Activated CD4-positive, alpha-beta T cell treated with anti-CD3 and anti-CD28 coated beads for 48 hours (primary cell): ENCODE measurements around the gene PPOX.

Experiments
- DNase-seq: peaks from one replicate; pipeline ENCODE4 v3.0.0-alpha.2; 2020

PPOX gene

DNA sequence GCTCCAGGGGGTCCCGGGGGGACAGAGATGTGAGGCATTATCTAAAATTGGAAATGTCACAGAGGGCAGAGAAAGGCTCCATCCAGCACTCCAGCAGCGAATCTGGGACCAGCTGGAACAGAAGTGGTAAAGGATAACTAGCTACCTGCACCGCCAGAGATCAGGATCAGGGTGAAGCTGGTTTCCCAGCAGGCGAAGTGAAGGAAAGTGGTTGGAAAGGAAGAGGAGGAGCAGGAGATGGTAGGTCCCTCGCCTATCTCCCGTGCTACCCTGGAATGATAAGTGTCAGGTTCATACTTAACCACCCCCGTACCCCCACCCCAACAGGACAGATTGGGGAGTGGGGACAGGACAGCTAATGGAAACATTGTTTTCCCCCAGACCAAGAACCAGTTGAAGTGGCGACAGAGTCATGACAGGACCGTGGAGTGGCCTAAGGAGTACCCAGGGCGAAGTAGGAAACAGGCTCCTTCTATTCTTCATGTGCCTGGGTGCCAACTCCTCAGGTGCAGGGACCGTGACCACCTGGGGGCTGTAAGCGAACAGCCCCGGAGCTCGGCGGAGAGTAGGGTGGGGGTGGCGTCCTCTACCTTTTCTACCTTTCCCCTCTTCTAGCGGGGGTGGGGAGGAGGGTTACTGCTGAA lies 10.4 kb downstream of the PPOX start:
- no peak for DNase-seq

DNA sequence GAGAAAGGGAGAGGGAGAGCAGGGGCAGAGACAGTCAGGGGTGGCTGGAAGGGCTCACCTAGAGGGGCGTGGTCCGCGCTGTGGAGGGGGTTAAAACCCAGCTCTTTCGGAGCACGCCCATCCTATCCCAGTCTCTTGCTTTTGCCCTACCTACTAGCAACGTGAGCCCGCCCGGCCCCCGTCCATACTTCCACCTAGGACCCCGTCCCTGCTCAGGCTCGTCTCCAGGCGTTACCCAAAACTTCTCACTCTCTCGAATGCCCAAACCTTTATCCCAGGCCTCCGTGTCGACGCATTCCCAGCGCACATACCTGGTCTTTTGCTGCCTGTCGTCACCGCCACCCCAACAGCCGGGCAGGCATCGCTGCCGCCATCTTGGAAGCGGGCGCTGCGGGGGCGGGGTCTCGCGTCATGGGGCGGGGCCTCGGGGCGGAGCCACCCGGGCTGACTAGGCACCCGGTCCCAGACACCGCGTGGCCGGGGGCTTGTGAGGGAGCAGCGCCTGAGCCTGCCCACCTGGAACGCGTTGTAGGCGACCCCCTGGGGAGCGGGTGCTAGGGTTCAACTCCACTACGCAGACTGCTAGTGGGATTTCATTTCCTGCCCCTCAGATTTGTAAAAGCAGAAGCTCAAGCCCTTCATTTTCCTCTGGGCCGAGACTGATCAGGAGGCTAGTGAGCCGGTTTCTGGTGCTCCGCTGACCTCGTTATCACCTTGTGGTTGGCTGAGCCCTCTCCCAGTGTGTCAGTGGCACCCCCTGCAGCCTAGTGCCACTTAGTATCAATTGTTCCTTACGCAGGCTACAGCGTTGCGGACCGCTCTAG lies 11.1 kb downstream of the PPOX start, which contains the start of gene B4GALT3:
Gene B4GALT3 (minus strand): TSS at position 396 of the 824 bp plus-strand sequence. CDS start 1,447 bp downstream, outside the sequence.
- peak; percentile 97 for DNase-seq

DNA sequence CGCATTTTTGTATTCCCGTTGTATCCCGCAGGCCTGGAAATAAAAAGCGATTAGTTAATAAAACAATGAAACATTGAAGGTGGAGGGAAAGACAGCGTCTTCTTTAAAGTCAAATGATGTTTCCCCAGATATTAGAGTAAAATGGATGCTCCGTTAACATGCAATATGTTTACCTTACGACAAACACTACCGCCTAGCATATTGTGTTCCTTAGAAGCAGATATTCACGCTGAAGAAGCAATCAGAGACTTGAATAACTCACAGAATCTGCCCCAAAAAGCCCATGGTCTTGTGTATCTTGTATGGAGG lies 11.7 kb downstream of the PPOX start:
- no peak for DNase-seq

DNA sequence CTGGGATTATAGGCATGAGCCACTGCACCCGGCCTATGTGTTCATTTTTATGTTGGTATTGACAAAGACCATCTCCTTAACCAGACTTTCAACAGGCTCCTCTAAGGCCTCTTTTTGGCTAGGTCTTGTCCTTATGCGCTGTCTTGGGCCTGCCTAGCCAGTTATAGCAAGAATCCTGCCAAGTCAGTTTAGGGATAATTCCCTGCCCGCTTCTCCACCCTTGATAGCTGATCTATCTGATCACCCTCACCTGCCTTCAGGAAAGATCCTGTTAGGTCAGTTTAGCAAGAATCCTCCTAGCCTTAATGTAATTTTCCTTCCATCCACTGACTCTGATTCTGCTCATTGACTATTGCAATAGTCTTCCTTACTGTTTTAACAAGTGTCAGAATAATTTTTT lies 13.5 kb downstream of the PPOX start:
- no peak for DNase-seq

DNA sequence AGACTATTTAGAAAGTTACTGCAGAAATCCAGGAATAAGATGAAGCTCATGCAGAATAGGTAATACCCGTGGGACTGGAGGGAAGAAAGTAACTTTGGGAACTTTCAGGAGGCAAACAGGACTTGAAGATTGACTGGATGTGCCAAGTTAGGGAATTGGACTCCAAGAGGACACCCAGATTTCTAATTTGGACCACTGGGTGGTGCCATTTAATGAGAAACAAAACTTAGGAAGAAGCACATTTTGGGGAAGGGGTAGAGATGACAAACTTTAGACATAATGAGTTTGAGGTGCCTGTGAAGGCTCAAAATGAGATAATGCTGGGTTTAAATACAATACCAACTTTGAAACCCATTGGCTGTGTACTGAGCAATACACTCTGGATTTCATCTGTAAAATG lies 14.4 kb downstream of the PPOX start:
- no peak for DNase-seq

DNA sequence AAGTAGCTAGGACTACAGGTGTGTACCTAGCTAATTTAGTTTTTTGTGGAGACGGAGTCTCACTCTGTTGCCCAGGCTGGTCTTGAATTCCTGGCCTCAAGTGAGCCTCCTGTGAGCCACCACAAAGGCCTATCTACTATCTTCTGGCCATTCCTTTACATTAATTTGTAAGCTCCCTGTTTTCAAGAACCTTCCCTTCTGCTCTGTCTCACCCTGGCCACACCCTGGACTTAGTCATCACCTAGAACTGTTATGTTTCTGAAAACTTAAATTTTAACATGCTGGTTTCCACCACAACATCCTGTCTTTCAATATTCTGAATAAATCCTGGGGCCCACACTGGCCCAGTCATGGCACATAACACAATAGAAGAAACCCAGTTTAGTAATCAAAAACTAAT lies 16.0 kb downstream of the PPOX start:
- peak; percentile 77 for DNase-seq

DNA sequence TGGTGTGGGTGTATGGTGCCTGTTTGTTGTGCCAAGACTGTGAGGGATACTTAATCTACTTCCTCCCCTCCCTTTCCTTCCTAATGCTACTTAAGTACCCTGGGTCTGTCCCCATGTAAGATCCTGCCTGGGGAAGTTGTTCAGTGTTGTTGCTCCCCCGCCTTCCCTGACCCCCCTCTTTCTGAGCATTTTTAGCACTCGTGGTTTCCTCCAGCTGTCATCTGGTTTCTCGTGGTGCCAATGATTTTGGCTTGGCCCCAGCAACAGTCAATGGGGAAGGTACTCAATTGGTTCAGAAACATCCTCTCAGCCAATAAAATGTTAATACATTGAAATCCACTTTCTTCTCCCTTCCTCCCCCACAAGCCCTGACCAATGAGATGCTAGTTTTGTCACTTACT lies 19.1 kb downstream of the PPOX start:
- DNase-seq = peak; percentile 80

DNA sequence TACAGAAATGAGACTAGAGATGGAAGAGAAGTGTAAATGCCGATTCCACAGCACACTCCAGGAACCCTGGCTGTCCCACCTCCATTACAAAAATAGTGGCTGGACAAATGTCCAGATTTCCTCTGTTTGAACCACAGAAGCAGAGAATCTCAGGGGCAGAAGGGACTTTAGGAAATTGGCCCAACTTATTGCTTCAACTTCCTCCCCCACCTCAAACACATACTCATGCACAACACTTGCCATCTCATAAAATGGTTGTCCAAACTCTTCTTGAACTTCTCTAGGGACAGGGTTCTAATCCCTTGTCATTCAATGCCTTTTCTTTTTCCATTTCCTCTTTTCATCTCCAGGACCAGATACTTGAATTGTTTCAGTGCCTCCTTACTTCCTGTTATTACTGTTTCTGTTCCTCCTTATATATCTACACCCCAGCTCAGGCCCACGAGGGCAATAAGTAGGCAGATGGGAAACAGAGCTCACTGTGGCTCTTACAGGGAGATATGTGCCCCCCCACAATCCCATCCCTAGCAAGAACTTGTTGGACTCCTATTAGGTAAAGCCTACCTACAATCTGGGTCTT lies 19.6 kb downstream of the PPOX start:
- DNase-seq = no peak

DNA sequence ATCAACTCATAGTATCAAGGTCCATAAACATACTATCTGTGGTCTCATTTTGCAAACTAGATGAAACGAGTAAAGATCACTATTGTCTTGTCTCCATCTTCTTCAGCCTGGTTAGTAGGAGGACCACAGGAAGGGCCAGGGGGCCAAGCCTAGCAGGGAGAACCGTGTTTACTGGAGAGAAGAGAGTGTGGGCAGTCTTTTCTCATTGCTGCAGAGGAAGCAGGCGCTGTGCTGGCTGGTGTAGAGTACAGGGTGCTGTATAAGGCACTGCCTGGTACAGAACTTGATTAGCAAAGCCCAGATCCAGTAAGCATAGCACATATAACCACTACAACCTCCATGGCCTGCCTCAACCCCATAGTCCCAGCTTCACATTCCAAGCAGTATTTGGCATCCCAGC lies 21.1 kb downstream of the PPOX start:
- no peak for DNase-seq

DNA sequence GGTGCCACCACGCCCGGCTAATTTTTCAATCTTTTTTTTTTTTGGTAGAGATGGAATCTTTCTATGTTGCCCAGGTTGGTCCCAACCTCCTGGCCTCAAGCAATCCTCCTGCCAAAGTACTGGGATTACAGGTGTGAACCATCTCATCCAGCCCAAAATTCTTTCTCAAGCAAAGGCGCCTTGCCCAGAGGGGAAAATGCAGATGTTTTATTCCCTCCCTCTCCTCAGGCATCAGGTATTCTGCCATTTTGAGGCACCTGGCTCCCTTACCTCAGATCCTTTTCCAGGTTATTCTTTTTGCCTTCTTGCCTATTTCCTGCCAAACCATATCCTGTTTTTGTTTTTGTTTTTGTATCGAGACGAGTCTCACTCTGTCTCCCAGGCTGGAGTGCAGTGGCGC lies 22.2 kb downstream of the PPOX start:
- DNase-seq = no peak

DNA sequence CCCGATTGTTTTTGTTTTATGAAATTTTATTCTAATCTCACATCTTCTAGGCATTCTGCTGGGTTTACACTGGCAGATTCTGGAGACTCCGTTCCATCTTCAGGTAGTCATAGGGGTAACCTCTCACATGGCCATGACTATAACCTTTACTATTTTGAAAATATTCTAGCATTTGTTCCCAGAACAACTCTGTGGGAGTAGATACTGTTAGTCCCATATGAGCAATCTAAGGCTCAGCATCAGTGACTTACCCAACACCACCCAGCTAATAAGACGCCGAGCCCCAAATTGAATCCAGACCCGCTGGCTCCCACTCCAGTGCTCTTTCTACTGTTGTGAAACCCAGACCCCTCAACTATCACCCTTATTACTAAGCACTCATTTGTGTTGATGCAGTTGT lies 22.8 kb downstream of the PPOX start:
- no peak for DNase-seq

DNA sequence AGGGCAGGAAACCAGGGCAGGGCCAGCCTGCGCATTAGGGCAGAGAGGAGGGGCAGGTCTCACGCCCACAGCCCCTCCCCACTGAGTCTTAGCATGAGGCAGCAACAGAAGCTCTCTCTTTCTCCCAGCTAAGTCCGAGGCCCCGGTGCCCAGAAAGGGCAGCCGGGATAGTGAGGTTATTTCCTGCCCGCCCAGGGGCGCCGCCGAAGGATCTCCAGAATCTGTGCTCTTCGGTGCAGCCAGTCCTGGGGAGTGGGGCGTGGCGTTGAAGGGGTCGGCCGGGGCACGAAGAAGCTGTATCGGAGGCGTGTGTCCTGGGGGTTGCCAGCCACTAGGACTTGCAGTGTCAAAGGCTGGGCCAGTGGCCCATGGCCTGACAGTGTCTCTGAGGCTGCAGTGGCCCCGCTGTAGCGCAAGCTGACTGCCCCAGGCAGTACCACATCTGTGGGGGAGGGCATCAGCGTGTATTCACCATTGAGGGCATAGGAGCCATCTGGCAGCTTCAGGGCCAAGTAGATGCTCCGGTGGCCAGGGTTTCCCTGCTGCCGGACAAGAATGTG lies 24.8 kb downstream of the PPOX start:
- no peak for DNase-seq

DNA sequence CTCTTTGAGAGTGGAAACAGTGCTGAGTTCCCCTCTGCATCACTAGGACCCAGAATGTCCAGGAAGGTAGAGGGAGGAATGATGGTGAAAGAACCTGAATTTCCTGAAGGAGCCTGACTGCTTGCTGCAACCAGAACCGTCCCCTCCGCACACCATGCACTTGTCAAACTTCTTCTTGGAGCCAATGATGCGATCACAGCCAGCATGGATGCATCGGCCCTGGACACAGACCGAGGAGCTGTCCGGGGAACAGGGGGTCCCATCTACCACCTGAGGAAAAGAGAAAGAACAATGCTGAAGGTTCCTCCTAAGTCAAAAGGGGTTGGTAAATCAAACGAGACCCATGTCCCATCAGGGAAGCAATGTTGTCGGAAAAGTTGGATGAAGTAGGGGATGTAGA lies 25.7 kb downstream of the PPOX start:
- DNase-seq = no peak

DNA sequence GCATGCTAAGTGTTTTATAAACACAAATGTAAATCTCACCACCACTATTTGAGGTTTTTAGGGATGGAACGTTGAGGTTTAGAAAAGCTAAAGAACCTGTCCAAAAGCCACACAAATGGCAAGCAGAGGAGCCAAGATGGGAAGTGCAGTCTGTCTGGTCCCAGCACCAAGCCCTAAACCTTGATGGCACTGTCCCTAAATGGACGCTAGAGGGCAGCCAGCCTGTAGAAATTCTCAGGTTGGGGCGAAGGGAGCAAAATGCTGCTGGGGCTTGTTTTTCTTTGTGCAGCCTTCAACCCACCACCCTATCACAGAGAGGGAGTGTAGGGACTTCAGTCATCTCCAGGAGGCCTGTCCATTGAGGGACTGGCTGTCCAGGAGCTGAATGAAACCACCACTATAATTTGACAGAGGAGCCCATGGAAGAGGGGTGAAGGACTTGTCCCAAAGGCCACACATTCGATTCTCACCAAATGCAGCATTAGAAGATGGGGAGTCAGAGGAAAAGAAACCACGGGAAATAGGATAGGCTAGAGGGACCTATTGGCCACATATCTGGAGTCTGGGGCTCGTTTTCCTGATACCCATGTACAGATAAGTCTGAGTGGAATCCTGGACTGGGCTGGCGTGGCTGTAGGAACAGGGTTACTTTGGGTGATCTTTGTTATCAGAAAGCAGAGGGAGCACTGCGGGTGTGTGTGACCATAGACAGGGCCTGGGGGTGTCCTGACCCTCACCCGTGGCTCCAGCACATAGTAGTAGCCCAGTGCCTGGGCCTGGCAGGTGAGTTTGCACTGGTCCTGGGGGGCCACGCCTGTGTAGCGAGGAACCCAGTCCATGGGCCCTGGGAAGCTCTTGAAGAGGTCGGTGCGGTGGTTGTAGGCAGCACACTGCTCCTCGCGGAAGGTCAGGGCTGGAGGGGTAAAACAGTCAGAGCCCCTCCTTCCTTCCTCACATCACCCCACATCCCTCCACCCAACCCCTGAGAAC lies 26.5 kb downstream of the PPOX start:
- peak; percentile 74 for DNase-seq

DNA sequence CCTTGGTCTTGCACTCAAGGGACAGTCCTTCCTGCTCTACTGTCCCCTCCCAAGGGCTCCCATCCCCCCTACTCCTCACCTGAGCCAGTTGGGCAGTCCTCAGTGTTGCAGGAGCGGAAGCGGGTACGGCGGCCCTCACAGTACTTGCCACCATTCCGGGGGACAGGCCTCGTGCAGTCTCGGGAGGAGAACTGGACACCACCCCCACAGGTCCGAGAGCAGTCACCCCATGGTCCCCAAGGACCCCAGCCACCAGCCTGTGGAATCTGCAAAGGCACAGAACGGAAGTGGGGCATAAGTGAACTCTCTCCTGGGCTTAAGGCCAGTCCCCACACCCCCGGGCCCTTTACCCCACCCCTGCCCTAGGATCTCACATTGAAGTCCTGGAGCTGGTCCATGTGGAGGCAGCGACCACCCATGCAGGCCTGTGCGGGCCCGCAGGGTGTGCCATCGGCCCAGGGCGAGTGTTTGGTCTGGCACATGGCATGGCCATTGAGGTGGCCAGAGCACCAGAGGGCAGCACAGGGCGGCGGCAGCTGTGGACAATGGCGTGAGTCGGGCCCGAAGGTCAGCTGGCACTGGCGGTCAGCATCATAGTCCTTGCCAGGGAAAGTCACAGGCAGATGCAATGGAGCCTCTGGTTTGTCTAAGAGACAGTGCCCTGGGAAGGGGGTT lies 27.5 kb downstream of the PPOX start:
- DNase-seq = no peak

DNA sequence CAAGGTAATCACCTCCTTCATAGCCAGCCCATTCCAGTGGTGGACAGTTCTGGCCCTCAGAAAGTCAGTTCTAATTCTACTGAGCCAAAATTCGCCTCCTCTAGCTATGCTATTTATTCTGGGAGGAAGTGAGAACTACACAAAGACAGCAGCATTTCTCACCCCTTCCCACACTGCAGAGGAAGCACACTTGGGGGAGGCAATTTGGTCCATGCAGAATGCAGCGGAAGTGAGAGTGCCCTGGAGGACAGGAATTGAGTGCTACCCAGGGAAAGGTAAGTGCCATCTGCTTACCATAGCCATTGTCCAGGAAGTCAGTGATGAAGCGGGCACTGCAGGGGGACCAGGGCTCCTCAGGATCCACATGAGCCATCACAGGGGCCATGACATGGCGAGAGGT lies 28.9 kb downstream of the PPOX start:
- no peak for DNase-seq

DNA sequence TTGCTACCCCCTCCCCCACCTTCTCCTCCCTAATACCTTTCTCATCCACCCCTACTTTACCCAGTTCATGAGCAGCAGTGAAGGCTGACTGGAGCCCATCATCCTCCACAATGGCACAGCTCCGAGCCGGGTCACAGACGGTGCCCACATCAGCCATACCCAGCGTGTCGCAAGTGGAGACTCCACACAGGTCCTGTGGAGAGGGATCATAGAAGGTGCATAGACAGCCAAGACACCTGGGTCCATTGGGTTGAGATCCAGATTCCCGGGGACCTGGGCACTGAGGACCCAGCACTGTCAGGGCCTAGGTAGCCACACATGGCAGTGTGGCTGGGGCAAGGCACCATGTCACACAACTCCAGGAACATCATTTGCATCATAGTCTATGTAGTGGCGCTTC lies 29.9 kb downstream of the PPOX start:
- no peak for DNase-seq

DNA sequence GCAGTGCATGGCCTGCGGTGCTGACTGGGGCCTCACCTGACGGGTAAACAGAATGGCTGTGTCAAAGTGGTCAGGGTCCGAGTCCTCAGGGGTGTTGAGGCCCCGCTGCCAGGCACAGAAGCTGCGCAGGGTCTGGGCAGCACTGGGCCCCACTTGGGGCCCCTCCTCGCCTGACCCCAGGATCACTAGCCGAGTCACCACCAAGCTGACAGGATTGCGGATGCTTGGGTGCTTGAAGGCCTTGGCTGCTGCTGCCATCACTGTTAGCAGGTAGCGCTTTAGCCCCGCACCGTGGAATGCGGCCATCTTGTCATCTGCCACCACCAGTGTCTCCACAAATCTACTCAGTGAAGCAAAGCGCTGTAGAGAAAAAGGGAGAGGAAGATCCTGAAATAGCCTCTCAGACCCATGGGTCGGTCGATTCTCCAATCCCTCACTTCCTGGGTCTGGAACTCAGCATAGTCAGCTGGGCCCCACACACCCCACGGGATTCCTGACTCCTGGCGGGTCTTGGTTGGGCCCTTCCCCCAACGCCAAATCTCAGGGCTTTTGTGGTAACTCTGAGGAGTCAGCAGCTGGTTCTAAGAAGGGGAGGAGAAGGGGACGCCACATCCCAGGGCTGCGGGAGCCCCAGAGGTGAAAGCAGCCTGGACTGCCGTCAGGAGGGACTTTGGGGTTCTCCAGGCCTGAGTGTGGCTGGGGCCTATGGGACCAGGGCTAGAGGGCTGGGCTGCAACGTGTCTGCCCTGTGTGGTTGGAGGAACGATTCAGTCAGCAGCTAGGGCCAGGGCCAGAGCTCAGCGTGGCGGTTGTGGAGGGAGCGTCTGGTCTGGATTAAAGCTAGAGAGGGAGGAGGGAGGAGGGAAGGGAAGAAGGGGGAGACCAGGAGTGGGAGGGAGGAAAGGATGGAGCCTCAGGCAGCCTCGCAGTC lies 30.6 kb downstream of the PPOX start:
- DNase-seq = no peak

DNA sequence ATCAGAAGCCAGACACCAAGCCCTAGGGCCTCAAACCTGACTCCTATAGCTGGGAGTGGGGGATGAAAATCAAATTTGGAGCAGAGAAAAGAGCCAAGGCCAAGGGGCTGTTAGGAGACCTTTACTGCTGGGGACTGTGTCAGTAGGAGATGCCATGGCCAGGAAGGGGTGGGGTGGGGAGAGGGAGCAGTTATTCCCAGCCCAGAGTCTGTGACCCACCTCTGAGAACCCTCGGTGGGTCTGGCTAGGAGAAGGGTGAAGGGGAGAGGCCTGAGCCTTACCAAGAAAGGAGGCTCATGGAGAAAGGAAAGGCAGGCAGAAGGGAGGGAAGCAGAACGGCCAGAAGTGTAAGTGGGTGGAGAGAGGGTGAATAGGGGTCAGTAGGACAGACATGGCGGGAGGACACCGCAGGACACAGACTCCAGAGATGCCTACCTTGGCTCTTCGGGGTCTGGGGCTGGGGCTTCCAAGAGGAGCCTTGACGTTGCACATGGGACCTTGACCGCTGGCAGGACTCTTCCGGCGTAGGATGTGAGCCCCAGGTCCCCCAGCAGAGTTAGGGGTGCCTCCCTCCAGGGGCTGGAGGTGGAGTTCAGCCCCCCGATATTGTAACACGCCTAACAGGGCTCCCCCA lies 31.5 kb downstream of the PPOX start:
- DNase-seq = no peak

DNA sequence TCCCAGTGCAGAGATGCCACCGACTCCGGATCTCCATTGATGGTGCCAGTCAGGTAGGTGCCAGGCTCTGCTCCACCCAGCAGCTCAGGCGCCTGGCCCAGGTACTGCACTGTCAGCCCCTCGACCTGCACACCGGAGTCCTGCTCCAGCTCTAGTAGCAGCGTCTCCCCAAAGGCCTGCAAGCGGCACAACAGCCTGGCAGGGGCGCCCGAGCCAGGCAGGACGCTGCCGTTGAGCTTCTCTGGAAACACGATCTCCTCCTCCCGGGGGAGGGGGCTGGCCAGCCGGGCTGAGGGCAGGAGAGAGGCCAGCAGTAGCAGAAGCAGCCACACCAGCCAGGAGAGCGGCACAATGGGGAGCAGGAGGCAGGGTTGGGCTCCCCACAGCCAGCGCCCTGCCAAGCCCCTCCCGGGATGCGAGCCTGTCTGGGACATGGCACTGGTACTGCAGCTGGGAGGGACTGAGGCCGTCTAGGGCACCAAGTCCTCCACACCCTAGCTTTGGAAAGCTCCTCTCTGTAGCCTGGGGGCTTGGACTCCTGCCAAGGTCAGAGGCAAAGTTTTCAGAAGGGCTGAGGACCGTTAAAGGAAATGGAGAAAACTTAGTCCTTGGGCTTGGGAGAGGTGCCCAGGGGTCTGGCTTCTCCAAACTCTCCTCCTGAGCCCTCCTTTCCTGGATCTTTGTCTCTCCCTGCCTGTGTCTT lies 32.1 kb downstream of the PPOX start:
- no peak for DNase-seq
